Large intestine (tissue), 3 donors: ENCODE data around the gene NFIX. TPM values are rescaled to one million over a fixed set of nuclear protein-coding genes. Genes with fewer than 3 reads are reported as not detected.

Source experiments
- DNase-seq, 2 donors: peaks; one replicate each; pipeline versions ENCODE4 v3.0.0 to v3.0.0-alpha.2; 2013
- H3K27ac ChIP-seq: one replicate; pipeline ENCODE4 v1.5.1; 2013; ENCODE audit warnings: low read length
- H3K27me3 ChIP-seq: 2 replicates; pipeline ENCODE4 v1.6.1; 2013; ENCODE audit warnings: low read length; ENCODE audit not compliant: control insufficient read depth, insufficient read depth
- H3K36me3 ChIP-seq: 2 replicates; pipeline ENCODE4 v1.6.1; 2013; ENCODE audit warnings: low read length; ENCODE audit not compliant: control insufficient read depth, insufficient read depth
- H3K4me1 ChIP-seq: one replicate; pipeline ENCODE4 v1.6.1; 2013; ENCODE audit warnings: low read length; ENCODE audit not compliant: control insufficient read depth, insufficient read depth
- H3K4me3 ChIP-seq: one replicate; pipeline ENCODE4 v1.5.1; 2013; ENCODE audit warnings: low read length
- H3K9me3 ChIP-seq: one replicate; pipeline ENCODE4 v1.6.1; 2013; ENCODE audit warnings: mild to moderate bottlenecking, low read depth, low read length, moderate library complexity; ENCODE audit not compliant: control insufficient read depth
- WGBS: methylation state at CpG from one replicate; pipeline ENCODE4 v1.1.5; 2013; ENCODE audit warnings: low lambda C conversion rate; ENCODE audit not compliant: insufficient coverage; 5-methylcytosine and 5-hydroxymethylcytosine counted together
- polyA plus RNA-seq: library from polyadenylated mRNA; unstranded; fragments of 120-200 nt; gene quantifications from one replicate; pipeline ENCODE4 v1.2.1, GENCODE V29; 2013

NFIX gene
- polyA plus RNA-seq, 1 donor: 20.2 TPM

DNA sequence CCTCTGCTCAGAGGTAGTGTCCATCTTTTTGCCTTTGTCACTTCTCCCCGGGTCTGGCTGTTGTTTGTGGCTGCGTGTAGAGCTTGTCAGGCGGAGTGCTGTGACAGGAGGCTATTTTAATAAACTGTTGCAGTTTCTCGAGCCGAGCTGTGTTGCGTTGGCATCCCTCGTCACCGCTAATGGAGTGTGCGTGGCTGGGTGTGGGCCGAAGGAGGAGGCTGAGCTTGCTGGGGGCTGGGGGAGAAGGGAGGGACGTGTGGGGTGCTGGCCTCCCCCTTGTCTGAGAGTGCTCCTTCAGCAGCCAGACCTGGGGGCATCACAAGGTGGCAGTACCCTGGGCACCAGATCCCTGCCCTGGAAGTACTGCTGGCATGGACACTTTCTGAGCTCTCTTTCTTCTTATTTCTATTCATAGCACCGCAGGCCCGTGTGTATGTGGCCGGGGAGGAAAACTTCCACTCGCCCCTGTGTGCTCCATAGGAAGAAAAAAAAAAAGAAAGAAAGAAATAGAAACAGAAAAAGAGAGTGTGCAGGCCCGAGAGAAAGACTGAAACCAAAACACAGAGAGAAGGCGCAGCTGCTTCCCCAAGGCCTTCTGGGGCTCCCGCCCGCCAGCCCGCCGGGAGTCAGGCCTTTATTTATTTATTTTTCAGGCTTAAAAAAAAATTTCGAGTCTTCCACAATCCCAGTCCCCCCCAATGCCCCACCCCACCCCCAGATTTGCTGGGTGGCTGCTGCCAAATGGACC lies 27.0 kb downstream of the NFIX start:
- Histone ChIP-seq H3K27me3 (peaks cover 90% of the 10 kb centered on the region), H3K27ac (peak overlapping the region; percentile 57), H3K9me3 (peaks cover 2% of the 10 kb centered on the region), H3K4me1 (peaks cover 32% of the 10 kb centered on the region), H3K36me3 (no peaks in the 10 kb centered on the region), H3K4me3 (no peak overlapping the region)
- WGBS: no CpG with 5 or more reads among the region's 22 CpGs
- no peak for DNase-seq

DNA sequence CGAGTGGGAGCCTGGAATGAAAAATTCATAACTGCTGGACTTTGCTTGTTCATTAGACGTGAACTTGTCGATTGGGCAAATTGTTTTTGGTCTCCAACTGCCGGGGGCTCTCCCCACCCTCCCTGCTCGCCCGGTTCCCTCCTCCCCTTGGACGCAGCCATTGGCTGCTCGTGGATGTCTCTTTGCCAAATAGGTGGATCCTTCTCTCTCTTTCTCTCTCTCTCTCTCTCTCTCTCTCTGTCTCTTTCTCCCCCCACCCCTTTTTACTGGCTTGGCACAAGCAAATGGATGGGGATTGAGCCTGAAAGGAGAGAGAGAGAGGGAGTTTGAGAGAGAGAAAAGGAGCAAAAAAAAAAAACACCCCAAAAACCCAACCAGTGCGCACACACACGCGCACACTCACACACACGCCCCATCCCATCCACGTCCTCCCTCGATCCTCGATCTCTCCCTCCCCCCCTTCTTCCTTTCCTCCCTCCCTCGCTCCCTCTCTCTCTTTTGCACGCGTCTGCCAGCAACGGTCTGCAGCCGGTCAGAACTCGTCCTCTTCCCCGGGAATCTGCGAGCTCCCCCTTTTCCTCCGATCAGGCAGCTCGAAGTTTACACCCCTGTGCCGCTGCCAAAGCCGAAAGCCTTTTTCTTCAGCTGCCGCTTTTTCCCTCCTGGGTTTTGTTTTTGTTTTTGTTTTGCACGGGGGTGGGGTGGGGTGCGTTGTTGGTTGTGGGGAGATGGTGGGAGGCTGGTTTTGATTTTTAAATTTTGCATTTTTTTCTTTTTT lies 27.8 kb downstream of the NFIX start:
- no peaks in the 10 kb centered on the region for H3K36me3 ChIP-seq
- H3K4me3 ChIP-seq: peak overlapping the region; percentile 12
- 0% methylated on average over 2 of the region's 30 CpGs for WGBS
- peaks cover 2% of the 10 kb centered on the region for H3K9me3 ChIP-seq
- peak; percentile 71 for DNase-seq
- H3K27ac ChIP-seq: peak overlapping the region; percentile 57
- peaks cover 32% of the 10 kb centered on the region for H3K4me1 ChIP-seq
- H3K27me3 ChIP-seq: peaks cover 90% of the 10 kb centered on the region

DNA sequence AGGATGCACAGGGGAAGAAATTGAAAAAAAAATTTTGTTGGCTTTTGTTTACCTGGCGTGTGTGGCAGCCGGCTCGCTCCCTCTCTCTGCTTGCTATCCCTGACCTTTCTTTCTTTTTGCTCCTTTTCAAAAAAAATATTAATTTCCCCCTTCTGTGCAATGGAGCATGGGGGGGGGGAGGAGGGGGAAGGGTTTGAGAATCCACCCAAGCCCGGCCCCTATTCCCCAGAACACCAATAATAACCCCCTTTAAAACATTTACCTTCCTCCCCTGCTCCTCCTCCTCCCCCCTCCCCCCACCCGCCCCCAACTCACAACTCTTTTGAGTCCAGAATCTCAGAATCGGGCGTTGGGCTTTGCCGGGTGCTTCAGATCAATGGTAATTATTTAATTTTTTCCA lies 28.4 kb downstream of the NFIX start:
- peaks cover 2% of the 10 kb centered on the region for H3K9me3 ChIP-seq
- 0% methylated on average over 2 of the region's 8 CpGs for WGBS
- peaks cover 32% of the 10 kb centered on the region for H3K4me1 ChIP-seq
- no peaks in the 10 kb centered on the region for H3K36me3 ChIP-seq
- peak overlapping the region; percentile 57 for H3K27ac ChIP-seq
- peaks cover 90% of the 10 kb centered on the region for H3K27me3 ChIP-seq
- no peak for DNase-seq
- H3K4me3 ChIP-seq: peak overlapping the region; percentile 12

DNA sequence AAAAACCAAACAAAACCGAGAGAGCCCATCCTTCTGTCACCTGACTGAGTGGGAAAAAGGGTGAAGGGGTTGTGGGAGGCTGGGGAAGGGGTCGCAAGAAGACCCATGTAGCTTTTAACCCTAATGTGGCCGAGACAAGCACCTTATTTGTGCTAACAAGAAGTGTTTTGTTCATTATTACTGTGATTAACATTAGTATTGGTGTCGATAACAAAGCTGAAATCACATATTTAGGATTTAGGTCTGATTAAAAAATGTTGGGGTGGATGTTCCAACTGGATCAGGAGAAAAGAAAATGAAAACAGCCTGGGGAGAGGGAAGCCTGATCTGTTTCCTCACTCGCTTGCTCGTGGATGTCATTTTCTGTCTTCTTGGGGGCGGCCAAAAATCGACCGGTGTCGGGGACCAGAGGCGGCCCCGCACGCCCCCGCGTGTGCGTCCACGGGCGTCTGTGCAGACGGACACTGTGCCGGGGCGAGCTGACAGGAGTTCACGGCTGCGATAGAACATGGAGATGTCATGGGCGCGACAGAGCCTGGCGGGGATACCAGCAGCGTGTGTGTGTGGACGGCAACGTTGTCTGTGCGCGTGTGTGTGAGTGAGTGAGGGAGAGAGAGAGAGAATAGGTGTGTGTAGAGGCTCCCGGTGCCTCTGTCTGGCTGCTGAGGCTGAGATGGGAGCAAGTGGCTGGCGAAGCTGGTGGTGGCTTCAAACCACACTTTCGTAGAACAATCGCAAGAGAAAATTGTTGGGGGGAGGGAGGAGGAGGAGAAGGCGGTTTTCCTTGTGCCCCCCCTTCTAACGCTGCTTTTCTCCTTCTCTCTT lies 29.1 kb downstream of the NFIX start:
- no peak overlapping the region for H3K27ac ChIP-seq
- peaks cover 88% of the 10 kb centered on the region for H3K27me3 ChIP-seq
- H3K4me1 ChIP-seq: peaks cover 32% of the 10 kb centered on the region
- no peaks in the 10 kb centered on the region for H3K36me3 ChIP-seq
- DNase-seq: no peak
- WGBS: no CpG with 5 or more reads among the region's 37 CpGs
- peak overlapping the region; percentile 14 for H3K4me3 ChIP-seq
- H3K9me3 ChIP-seq: peaks cover 2% of the 10 kb centered on the region

DNA sequence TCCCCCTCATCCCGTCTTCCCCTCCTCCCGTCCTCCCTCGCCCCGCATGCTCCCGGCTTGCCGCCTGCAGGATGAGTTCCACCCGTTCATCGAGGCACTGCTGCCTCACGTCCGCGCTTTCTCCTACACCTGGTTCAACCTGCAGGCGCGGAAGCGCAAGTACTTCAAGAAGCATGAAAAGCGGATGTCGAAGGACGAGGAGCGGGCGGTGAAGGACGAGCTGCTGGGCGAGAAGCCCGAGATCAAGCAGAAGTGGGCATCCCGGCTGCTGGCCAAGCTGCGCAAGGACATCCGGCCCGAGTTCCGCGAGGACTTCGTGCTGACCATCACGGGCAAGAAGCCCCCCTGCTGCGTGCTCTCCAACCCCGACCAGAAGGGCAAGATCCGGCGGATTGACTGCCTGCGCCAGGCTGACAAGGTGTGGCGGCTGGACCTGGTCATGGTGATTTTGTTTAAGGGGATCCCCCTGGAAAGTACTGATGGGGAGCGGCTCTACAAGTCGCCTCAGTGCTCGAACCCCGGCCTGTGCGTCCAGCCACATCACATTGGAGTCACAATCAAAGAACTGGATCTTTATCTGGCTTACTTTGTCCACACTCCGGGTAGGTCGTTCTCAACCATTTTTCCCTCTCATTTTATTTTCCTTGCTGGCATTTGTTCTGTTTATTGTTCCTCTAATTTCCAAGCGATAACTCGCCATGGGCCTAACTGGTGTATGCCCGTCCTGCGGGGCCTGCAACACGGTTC lies 29.8 kb downstream of the NFIX start:
- peak overlapping the region; percentile 14 for H3K4me3 ChIP-seq
- no peak overlapping the region for H3K27ac ChIP-seq
- no peak for DNase-seq
- peaks cover 32% of the 10 kb centered on the region for H3K4me1 ChIP-seq
- H3K36me3 ChIP-seq: no peaks in the 10 kb centered on the region
- H3K9me3 ChIP-seq: peaks cover 2% of the 10 kb centered on the region
- peaks cover 89% of the 10 kb centered on the region for H3K27me3 ChIP-seq
- no CpG with 5 or more reads among the region's 48 CpGs for WGBS

DNA sequence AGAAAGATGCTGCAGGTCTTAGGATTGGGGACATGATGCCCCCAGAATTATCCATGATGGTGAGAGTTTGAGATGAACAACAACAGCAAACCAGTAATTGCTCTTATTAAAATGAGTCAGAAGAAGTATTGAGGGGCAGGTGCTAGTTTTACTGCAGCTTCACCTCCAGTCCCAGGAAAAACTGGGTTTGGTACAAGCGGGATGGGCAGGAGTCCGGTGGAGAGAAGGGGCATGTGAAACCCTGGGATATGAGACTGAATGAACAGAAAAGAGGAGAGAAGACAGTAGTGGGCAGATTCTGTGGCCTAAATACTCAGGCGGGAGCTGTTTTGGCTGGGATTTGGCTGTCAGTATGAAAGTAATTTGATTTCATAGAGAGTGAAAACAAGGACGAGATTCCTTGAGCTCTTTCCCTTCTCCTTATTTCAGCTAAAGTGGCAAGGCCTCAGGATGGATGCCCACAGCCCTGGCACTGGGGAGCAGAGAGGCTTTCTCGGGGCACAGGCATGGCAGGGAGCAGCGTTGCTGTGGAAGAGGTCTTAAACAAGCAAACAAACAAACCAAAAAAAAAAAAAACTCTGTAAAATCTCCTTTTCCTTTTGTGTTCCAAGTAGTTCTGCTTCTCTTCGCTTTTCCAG lies 30.7 kb downstream of the NFIX start:
- peaks cover 87% of the 10 kb centered on the region for H3K27me3 ChIP-seq
- H3K4me1 ChIP-seq: peaks cover 32% of the 10 kb centered on the region
- peaks cover 2% of the 10 kb centered on the region for H3K9me3 ChIP-seq
- no peak overlapping the region for H3K4me3 ChIP-seq
- H3K27ac ChIP-seq: no peak overlapping the region
- no peak for DNase-seq
- 41% methylated on average over 3 of the region's 7 CpGs for WGBS
- H3K36me3 ChIP-seq: no peaks in the 10 kb centered on the region

DNA sequence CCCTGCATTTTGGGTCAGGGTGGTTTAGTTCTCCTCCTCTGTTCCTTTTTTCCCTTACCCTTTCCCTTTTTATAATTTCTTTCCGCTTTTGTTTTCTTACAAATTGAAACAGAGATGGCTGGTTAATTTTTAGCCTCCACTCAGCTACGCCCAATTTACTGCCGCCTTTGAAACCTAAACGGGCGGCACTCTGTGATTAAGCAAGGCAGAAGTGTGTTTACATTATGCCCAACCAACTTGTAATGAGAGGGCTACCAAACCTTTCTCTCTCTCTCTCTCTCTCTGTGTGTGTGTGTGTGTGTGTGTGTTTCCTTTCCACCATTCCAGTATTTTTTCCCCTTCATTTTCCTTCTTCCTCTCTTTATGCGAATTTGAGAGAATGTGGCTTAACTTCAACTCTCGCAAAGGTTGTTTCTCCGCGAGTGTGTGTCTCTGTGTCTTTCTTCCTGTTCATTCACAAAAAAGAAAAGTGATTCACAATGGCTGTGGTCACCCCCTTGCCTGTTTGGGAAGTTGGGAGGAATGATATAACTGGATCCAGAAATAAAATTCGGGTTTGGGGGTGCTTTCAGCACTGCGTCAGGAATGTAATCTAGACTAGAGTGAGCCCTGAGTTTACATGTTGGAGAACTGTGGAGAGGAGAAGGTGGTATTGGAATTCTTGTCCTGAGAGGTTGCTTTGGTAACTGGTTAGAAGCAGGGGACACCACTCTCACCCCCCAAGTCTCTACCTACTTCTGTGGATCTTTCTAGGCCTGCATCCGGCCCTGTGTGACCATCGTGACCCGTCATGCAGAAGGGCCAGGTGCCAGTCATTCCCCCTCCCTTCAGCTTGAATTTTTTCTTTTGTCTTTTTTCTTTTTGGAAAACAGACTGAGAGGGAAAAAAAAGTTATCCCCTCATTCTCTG lies 31.4 kb downstream of the NFIX start:
- H3K4me1 ChIP-seq: peaks cover 30% of the 10 kb centered on the region

DNA sequence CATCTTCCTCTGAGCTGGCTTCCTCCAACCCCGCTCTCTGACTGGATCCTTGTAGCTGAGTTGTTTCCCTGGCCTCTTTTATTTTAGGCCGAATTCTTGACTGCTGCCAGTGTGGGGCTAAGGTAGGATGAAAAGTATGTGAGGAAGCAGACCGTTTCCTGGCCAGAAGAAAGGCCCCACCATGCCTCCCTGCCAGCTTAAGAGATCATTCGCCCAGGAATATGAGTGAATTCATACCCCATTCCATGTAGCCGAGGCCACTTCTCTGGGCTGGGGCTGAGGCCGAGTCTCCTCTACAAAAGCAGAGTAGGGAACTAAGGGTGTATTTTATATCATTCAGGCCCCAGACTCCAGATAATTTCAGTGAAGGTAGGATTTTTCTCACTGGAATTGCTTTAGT lies 32.3 kb downstream of the NFIX start:
- H3K27ac ChIP-seq: no peak overlapping the region
- peaks cover 2% of the 10 kb centered on the region for H3K9me3 ChIP-seq
- no CpG with 5 or more reads among the region's 6 CpGs for WGBS
- no peak overlapping the region for H3K4me3 ChIP-seq
- DNase-seq: no peak
- H3K27me3 ChIP-seq: peaks cover 80% of the 10 kb centered on the region
- no peaks in the 10 kb centered on the region for H3K36me3 ChIP-seq
- H3K4me1 ChIP-seq: peaks cover 24% of the 10 kb centered on the region

More for the DNA sequence above, 31.4 kb downstream of the NFIX start:
- Histone ChIP-seq H3K27me3 (peaks cover 86% of the 10 kb centered on the region), H3K27ac (no peak overlapping the region), H3K4me3 (no peak overlapping the region), H3K36me3 (no peaks in the 10 kb centered on the region), H3K9me3 (peaks cover 2% of the 10 kb centered on the region)
- peak; percentile 47 to 77 for DNase-seq
- 18% methylated on average over 6 of the region's 14 CpGs for WGBS

DNA sequence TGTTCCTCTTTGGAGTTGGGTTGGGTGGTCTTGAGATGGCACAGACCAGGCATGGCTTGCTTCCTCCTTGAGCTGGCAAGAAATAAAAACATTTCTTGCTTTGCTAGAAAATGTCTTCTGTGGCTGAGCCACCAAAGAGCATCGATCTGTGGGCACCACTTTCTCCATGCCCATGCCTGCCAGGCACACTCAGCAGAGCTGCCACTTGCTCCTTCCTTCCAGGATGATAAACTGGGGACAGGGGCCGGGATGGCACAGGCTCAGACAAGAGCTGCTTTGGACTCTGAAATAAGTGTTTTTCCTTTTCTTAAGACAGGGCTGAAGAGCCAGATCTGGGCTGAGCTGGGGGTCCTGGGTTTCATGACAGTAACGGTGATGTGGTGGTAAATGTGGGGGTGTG lies 32.8 kb downstream of the NFIX start:
- Histone ChIP-seq H3K27ac (no peak overlapping the region), H3K27me3 (peaks cover 76% of the 10 kb centered on the region), H3K4me1 (peaks cover 24% of the 10 kb centered on the region)

More for the DNA sequence above, 32.8 kb downstream of the NFIX start:
- DNase-seq: no peak
- no CpG with 5 or more reads among the region's 3 CpGs for WGBS
- no peak overlapping the region for H3K4me3 ChIP-seq
- no peaks in the 10 kb centered on the region for H3K9me3 ChIP-seq
- H3K36me3 ChIP-seq: no peaks in the 10 kb centered on the region
